Coronary artery (tissue), 2 donors: ENCODE data around the gene NFKB1.
A peak's percentile ranks its signal among the peaks of the same experiment; 100 is the strongest.

ENCODE experiments used
- DNase-seq: peaks from one replicate; pipeline ENCODE4 v3.0.0-alpha.2; 2017; ENCODE audit warnings: low spot score
- H3K27ac ChIP-seq, 2 donors: fragments of 200-600 bp; sonication (generic); one replicate each; pipeline ENCODE4 v1.5.1; 2016 to 2019
- H3K4me3 ChIP-seq: fragments of 200-600 bp; sonication (generic); 2 replicates; pipeline ENCODE4 v1.5.1; 2016; ENCODE audit warnings: mild to moderate bottlenecking, moderate library complexity
- TF ChIP-seq, protein P1 (sequence below): fragments of 200-600 bp; sonication (generic); IDR thresholded peaks from one replicate; pipeline ENCODE4 v1.5.1; 2019; ENCODE audit warnings: antibody characterized with exemption

Gene NFKB1

DNA sequence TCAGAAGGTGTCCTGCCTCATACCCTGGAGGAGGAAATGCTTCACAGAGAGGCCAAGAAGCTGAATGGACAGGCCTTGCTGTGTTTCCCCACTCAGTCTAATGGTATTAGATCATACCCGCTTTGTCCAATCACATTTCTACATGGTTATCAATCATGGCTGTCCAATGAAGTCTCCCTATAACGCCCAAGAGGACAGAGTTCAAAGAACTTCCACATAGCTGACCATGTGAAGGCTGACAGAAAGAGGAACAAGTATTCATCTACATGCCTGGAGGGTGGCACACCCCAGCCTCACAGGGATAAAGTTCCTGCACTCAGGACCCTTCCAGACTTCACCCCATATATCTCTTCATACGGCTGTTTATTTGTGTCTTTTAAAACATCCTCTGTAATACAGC, 136.2 kb downstream of the NFKB1 start:
- Histone ChIP-seq H3K4me3 (no peak overlapping the region), H3K27ac (no peak overlapping the region)
- TF ChIP-seq, protein P1, sequence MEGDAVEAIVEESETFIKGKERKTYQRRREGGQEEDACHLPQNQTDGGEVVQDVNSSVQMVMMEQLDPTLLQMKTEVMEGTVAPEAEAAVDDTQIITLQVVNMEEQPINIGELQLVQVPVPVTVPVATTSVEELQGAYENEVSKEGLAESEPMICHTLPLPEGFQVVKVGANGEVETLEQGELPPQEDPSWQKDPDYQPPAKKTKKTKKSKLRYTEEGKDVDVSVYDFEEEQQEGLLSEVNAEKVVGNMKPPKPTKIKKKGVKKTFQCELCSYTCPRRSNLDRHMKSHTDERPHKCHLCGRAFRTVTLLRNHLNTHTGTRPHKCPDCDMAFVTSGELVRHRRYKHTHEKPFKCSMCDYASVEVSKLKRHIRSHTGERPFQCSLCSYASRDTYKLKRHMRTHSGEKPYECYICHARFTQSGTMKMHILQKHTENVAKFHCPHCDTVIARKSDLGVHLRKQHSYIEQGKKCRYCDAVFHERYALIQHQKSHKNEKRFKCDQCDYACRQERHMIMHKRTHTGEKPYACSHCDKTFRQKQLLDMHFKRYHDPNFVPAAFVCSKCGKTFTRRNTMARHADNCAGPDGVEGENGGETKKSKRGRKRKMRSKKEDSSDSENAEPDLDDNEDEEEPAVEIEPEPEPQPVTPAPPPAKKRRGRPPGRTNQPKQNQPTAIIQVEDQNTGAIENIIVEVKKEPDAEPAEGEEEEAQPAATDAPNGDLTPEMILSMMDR = no peak
- no peak for DNase-seq

DNA sequence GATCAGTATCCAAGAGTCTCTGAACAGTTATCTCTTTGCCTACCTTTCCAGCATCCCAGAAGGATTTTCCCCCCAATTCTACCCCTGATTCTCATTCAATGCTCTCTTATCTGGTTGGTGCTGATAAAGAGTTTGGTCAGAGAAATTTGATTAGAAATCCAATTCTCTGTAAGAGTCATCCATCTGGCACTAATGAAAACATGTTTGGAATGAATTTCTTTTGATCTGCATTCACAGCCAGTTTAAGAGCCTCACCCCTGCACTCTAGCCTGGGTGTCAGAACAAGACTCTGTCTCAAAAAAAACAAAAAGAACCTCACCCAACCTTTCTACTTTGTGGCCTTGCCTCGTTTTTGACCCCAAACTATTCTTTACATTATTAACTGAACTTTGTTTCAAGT, 137.5 kb downstream of the NFKB1 start:
- H3K4me3 ChIP-seq = no peak overlapping the region
- no peak for DNase-seq
- TF ChIP-seq, protein P1 = no peak

DNA sequence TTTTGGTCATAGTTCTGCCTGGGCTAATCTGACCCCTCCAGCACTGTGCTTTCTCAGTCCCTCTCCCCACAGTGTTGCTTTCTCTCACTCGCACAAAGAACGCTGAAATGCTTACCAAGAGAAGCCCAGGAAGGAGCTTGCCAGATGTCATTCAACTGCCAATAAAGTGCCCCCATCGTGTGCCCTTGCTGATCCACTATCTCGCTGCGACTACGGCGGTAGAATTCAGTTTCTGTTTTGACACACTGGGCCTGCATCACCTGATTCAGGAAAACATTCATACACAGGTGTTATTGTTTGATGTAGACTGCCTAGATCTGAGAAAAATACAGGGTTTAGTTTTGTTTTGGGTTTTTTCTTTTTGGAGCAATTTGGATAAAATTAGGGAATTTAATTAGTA, 138.4 kb downstream of the NFKB1 start:
- Histone ChIP-seq H3K4me3 (no peak overlapping the region), H3K27ac (no peak overlapping the region)
- no peak for DNase-seq
- TF ChIP-seq, protein P1 = no peak

More for the DNA sequence above, 137.5 kb downstream of the NFKB1 start:
- no peak overlapping the region for H3K27ac ChIP-seq

DNA sequence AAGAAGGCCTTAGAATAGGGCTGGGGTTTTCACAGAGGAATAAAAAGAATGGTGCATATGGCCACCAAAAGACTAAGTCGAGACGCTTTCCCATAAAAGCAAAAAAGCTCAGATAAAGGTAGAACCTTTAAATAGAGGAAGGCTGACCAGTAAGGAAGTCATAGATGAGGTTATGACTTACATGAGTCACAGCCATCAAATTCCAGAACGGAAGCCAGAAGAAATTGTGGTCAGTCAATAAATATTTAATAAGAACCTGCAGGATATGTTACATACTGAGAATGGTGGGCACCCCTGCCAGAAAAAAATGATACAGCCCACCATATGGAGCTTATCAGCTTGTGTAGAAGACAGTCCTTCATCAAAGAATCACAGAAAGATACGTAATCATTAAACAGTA, 139.5 kb downstream of the NFKB1 start:
- TF ChIP-seq, protein P1 = no peak
- Histone ChIP-seq H3K27ac (no peak overlapping the region), H3K4me3 (no peak overlapping the region)
- no peak for DNase-seq

DNA sequence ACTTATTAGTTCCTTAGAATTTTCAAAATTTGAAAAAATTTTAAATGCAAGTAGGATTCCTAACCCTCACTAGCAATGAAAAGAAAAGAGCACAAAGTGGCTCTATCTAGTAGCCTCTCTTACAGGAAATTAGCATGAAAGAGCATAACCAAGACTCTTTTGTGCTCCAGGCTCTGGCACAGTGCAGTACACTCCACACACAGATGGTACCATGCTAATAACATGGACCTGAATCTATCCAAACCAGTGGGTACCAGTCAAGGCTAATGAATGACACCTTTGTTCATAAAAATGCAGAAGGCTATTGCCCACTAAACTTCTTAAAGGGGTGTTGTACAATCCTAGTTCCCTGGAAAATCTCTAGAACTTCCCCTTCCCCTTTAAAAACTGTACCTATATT, 140.6 kb downstream of the NFKB1 start:
- Histone ChIP-seq H3K4me3 (no peak overlapping the region), H3K27ac (peak overlapping the region in 1 of 2 donors; percentile 8)
- no peak for DNase-seq
- TF ChIP-seq, protein P1 = no peak

DNA sequence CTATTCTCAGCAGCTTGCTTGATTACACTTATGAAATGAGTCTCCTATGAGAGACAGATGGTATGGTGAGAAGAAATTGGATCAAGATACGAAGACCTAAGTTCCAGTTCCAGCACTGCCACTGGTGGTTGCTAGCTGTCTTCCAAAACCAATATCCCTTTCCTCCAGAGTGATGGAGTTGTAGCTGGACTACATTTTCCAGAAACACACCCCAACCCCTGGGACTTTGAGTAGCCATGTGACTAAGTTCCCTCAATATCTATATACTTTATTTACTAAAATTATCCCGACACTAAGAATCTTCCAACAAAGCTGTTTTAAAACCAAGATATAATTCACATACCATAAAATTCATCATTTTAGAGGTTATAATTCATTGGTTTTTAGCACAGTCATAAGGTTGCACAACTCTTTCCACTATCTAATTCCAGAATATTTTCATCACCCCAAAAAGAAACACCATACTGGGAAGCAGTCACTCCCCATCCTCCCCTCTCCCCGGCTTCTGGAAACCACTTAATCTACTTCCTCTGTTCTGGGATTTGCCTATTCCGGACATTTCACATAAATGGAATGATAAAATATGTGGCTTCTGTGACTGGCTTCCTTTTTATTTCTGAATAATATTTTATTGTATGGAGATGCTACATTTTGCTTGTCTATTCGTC, 141.6 kb downstream of the NFKB1 start:
- TF ChIP-seq, protein P1 = no peak
- peak overlapping the region in 1 of 2 donors; percentile 8 for H3K27ac ChIP-seq
- DNase-seq = no peak
- H3K4me3 ChIP-seq = no peak overlapping the region

DNA sequence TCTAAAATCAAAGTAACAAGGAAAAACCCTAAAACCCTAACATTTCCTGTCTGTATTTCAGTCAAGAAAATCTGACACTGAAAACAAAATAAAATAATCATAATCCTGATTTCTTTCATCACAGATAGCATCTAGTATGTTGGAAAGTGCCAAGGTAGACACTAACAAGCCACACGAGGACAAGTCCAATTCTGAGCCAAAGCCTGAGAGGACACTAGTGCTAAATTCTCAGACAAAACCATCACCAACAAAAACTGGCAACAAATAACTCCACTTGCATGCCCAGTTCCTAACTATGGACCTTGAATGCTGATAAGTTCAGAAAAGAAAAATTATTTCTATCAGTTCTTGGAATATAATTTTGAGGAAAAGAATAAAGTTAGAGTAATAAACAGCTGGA, 146.0 kb downstream of the NFKB1 start:
- no peak overlapping the region for H3K27ac ChIP-seq
- H3K4me3 ChIP-seq = no peak overlapping the region
- no peak for DNase-seq
- TF ChIP-seq, protein P1 = no peak
